Activated CD4-positive, alpha-beta T cell treated with anti-CD3 and anti-CD28 coated beads, Interleukin-2, Interleukin-4, amounts not matched to agents 100 ng/mL and 50 ng/mL, durations not matched to agents 16 hours and 8 hours (primary cell): ENCODE data around the gene ANKRD1.

Experiments used
- DNase-seq: peaks from one replicate; pipeline ENCODE4 v3.0.0-alpha.2; 2020; ENCODE audit warnings: low spot score

The ANKRD1 gene

GRCh38 chr10:90935581-90936275, 14.8 kb upstream of the ANKRD1 start:
- no peak for DNase-seq

- no peak for DNase-seq
These were observed 10.3 kb upstream of the ANKRD1 start for GRCh38 chr10:90930971-90931871.

DNA sequence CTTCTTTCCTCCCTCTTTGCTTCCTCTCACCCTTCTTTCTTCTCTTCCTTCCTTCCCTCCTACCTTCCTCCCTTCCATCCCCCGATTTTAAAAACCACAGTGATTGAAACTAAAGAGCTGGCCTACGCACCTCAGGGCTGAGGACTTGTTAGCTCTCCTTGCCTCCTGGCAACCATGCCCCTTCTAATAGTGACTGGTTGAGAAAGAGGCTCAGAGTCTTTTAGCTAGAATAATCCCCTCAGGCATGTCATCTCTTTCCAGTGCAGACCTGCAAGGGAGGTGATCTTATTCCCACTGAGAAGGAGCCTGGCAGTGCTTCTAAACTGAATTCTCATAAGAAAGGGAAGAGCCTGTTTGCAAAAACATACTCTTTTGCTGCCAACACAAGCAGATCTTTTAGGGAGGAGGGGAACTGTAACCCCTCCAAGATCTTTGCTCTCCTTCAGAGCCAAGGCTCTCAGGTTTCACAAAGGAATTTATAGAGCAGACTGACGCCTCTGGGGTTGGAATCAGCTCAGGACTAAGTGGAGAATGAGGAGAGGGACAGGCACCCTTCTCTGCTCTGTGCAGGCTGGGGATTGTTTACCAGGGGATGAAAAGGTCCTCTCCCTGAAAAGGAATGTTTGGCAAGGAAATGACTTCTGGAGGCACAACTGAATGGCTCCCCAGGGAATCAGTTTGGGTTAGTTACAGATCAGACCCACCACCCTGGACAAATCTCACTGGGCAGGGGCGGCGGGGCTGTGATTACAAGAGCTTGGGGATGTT, 9.4 kb upstream of the ANKRD1 start:
- DNase-seq: no peak

DNA sequence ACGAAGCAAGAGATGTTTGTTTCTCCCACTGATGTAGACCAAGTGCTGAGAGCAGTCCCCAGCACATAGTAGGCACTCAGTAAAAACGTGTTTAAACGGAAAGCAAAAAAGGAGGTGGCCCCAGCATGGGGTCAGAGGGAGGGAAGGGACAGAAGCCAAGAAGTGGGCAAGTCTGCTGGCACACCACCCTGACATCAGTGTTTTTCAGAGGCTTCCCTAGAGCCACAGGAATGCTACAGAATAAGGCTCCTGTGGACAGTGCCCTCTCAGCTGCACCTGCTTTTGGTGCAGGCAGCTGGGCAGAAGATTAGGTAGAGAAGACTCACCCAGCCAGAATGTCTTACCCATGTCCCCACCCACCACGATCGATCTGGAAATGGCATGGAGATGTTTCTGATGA, 8.3 kb upstream of the ANKRD1 start:
- no peak for DNase-seq

DNA sequence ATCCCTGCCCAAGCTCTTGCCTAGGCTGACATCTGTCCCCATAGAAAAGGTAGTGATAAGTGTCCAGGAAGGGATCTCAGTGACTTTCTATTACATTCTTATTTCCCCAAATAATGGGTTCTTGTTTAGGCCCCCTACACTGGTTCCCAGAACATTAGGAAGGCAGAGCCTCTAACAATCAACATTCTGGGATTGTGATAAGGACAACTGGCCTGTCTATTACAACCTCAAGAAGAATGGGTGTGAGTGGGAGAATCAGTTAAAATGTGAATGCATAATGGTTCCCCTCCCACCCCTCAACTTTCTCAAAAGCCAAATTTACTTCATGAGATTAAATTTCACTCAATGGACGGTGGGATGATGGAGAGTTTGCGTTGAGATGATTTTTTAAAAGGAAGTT, 6.4 kb upstream of the ANKRD1 start:
- no peak for DNase-seq

- DNase-seq: no peak
These were observed 4.5 kb upstream of the ANKRD1 start for GRCh38 chr10:90925079-90926029.

- no peak for DNase-seq
These were observed 3.7 kb upstream of the ANKRD1 start for GRCh38 chr10:90924552-90924951.

- no peak for DNase-seq
These were observed 2.3 kb upstream of the ANKRD1 start for GRCh38 chr10:90923111-90923731.

GRCh38 chr10:90921906-90922305, 1.0 kb upstream of the ANKRD1 start:
- no peak for DNase-seq

DNA sequence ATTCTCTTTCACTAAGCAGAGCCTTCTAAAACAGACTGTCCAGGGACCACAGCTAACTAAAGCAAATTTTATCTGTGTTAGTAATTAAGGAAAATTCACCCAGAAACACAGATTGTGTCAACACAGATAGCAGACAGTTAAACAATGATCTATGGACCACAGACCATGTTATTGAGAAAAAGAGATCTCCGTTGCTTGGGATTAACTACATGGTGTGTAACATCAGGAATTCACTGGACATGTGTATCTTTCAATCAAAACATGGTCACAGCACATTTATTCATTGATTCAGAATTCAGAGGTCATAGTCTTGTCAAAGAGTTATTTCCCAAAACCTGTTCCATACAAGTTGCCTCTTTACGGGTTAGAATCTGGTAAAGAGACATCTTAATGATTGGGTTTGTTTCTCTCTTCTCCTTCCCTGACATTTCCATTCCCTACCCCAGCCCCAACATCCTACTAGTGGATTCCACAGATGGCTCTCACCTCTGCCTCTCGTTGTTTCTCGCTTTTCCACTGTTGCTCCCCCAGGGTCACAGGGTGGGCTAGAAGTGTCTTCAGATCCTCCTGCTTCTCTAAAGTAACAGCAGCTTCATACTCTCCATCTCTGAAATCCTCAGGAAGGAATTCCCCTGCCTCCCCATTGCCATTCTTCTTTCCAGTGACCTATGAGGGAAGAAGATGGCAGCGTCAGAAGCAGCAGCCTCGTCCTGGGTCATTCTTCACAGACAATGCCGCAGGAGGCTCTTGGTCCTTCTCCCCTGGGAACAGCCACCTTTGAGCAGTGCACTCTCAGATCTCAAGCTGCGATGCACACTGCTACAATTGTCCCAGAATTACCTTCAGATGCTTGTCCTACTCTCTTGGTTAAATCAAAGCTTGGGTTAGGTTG, 958 bp downstream of the ANKRD1 start:
- no peak for DNase-seq

GRCh38 chr10:90917968-90918318, 2.9 kb downstream of the ANKRD1 start:
- no peak for DNase-seq

DNA sequence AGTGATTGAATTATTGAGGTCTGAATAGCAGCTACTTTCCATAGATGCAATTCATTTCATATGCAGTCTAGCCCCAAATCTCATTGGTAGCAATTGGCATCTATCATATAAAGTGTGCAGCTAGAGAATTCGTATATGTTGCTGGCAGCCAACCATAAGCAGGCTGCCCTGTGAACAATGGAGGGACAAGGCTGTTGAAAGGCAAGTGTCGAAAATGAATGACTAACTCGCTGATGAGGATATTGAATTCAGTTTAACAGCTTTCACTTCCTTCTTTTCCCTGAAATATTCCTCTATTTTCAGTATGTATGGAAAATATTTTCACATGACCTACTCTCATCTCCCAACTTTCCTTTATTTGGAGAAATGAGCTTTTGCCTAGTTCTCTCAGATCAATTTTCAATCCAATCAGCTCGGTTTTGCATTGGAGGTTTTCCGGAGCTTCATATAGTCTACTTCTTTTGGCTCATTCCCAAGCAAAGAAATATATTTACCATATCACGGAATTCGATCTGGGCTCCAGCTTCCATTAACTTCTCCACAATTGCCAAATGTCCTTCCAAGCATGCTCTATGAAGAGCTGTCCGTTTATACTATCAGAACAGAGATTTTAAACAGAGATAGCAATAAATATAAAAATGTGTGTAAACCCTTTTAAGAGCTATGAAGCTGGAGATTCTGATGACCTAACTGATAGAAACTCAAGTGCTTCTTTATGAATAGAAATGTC, 3.5 kb downstream of the ANKRD1 start:
- DNase-seq: no peak

GRCh38 chr10:90916392-90917237, 4.3 kb downstream of the ANKRD1 start:
- DNase-seq: no peak

DNA sequence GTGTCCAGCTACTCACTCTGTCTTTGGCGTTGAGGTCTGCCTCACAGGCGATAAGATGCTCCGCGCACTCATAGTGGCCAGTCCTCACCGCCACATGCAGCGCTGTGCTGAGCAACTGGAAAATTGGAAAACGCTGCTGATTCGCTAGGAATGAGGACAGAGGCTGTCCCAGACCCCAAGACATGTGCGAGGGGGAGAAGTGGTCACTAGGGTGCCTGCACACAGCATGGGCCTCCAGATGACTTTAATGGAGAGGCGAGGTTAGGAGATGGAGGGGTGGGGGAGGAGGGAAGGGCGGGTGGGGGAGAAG, 5.2 kb downstream of the ANKRD1 start:
- DNase-seq: no peak

DNA sequence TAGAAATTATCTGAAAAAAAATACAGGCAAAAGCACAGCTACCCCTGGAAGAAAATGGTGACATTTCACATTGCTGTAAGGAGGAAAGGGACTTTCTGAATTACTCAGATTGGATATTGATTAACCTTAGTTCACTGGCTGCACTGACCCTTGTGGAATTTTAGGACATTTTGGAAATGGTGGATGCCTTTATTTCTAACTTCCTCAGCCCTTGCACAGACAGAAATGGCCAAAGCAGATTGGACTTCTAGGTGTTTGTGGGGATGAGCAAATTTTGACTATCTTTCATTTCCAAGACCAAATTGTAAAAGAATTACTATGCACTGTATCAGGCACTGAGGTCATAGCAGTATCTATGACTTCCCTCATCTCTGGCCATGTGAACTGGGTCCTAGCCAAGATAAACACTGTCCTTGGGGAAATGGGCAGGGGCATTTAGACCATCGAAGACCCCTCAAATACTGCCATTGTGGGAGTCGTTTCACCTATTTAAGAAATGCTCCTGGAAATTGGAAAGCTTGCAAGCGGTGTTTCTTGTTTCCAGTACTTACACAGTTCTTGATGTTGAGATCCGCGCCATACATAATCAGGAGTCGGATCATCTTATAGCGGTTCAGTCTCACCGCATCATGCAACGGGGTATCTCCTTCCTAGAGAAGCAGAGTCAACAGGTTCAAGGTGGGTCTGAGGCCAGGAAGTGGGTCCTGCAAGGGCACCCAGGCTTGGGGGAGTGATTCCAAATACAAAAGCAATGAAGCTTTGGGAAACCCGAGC, 5.7 kb downstream of the ANKRD1 start:
- DNase-seq: no peak

- no peak for DNase-seq
These were observed 7.0 kb downstream of the ANKRD1 start for GRCh38 chr10:90913774-90914420.

DNA sequence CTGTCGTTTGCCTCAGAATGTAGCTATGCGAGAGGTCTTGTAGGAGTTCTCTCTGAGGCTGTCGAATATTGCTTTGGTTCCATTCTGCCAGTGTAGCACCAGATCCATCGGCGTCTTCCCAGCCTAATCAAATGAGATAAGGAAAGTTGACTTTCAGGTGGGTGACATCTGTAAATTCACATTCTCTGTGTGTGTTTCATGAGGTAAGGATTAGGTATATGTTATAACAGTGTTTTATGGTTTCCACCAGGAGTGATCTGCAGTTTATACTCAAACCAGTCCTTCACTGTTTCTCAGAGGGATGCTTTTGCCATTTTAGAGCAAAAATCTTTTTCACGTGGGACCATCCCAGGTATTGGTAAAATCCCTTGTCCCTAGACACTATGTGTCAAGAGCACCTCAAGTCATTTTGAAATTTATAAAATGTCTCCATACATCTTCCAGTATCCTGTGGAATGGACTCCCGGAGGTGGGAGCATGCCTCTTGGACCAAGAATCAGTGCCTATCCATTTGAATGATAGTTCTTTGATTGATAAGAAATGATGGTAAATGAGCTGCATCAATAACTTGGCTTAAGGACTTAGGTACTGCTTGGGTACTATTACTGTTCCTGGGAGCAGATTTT, 7.9 kb downstream of the ANKRD1 start:
- no peak for DNase-seq
